Neural cell (in vitro differentiated cells): ENCODE data around the gene DOK4. TPM values are rescaled to one million over a fixed set of nuclear protein-coding genes. Genes with fewer than 3 reads are reported as not detected.
A peak's percentile ranks its signal among the peaks of the same experiment; 100 is the strongest.

ENCODE experiments used
- H2AFZ ChIP-seq: fragments of 200-600, 300-800 bp; sonication (generic), shearing (Covaris generic); 2 replicates; pipeline ENCODE4 v1.6.0; 2014; ENCODE audit warnings: low read depth, mild to moderate bottlenecking, antibody characterized with exemption, low read length, moderate library complexity
- H3F3A ChIP-seq: fragments of 200-600 bp; shearing (Covaris generic); 2 replicates; pipeline ENCODE4 v1.6.1; 2016; ENCODE audit warnings: mild to moderate bottlenecking, moderate library complexity, mixed read lengths, antibody characterized with exemption, low read length; ENCODE audit not compliant: insufficient read depth, poor library complexity, severe bottlenecking
- H3K27ac ChIP-seq: fragments of 200-600, 300-800 bp; sonication (generic), shearing (Covaris generic); 2 replicates; pipeline ENCODE4 v1.5.1; 2014; ENCODE audit warnings: mild to moderate bottlenecking, low read length, moderate library complexity
- H3K27me3 ChIP-seq: fragments of 300-800, 200-600 bp; sonication (generic), shearing (Covaris generic); 2 replicates; pipeline ENCODE4 v1.6.0; 2014; ENCODE audit warnings: mild to moderate bottlenecking, low read depth, low read length, moderate library complexity; ENCODE audit not compliant: insufficient read depth
- H3K36me3 ChIP-seq: fragments of 300-800, 200-600 bp; sonication (generic), shearing (Covaris generic); 2 replicates; pipeline ENCODE4 v1.5.1; 2014; ENCODE audit warnings: mild to moderate bottlenecking, antibody characterized with exemption, low read length, moderate library complexity; ENCODE audit not compliant: insufficient read depth
- H3K4me2 ChIP-seq: fragments of 300-800, 200-600 bp; sonication (generic), shearing (Covaris generic); 2 replicates; pipeline ENCODE4 v1.6.0; 2014; ENCODE audit warnings: mild to moderate bottlenecking, low read length
- H3K4me3 ChIP-seq: fragments of 300-800, 200-600 bp; sonication (generic), shearing (Covaris generic); 2 replicates; pipeline ENCODE4 v1.5.1; 2014; ENCODE audit warnings: mild to moderate bottlenecking, low read length, moderate library complexity
- H3K79me2 ChIP-seq: fragments of 200-600 bp; shearing (Covaris generic); replicated peaks from 2 replicates; pipeline ENCODE4 v1.6.0; 2014; ENCODE audit warnings: mild to moderate bottlenecking, low read length, moderate library complexity; ENCODE audit not compliant: insufficient read depth
- H3K9ac ChIP-seq: fragments of 300-800, 200-600 bp; sonication (generic), shearing (Covaris generic); 2 replicates; pipeline ENCODE4 v1.6.1; 2016; ENCODE audit warnings: mild to moderate bottlenecking, low read length, mixed read lengths
- H3K9me2 ChIP-seq: fragments of 200-600 bp; shearing (Covaris generic); 2 replicates; pipeline ENCODE4 v1.6.1; 2016; ENCODE audit warnings: mild to moderate bottlenecking, low read length, mixed read lengths; ENCODE audit not compliant: insufficient read depth
- H3K9me3 ChIP-seq: fragments of 200-600, 300-800 bp; sonication (generic), shearing (Covaris generic); 2 replicates; pipeline ENCODE4 v1.6.1; 2016; ENCODE audit warnings: mild to moderate bottlenecking, mixed run types, low read length, moderate library complexity, mixed read lengths
- H4K20me1 ChIP-seq: fragments of 200-600 bp; shearing (Covaris generic); 2 replicates; pipeline ENCODE4 v1.6.1; 2016; ENCODE audit warnings: mild to moderate bottlenecking, mixed run types; ENCODE audit not compliant: insufficient read depth
- CTCF ChIP-seq: fragments of 450-650 bp; IDR thresholded peaks from 2 replicates; pipeline ENCODE4 v1.5.1; 2014; ENCODE audit warnings: antibody characterized with exemption, mild to moderate bottlenecking, moderate library complexity; ENCODE audit not compliant: poor library complexity, severe bottlenecking
- EP300 ChIP-seq: fragments of 450-650 bp; conservative IDR thresholded peaks from 2 replicates; pipeline ENCODE4 v1.6.1; 2014; ENCODE audit warnings: antibody characterized with exemption, mild to moderate bottlenecking, moderate library complexity; ENCODE audit not compliant: poor library complexity, severe bottlenecking
- EZH2 ChIP-seq: fragments of 200-600, 300-800 bp; shearing (Covaris generic), sonication (generic); IDR thresholded peaks from 2 replicates; pipeline ENCODE4 v1.6.1; 2014; ENCODE audit warnings: antibody characterized with exemption, low read length, borderline replicate concordance, mild to moderate bottlenecking; ENCODE audit not compliant: insufficient read depth, poor library complexity, severe bottlenecking
- MXI1 ChIP-seq: fragments of 450-650 bp; conservative IDR thresholded peaks from 2 replicates; pipeline ENCODE4 v1.6.1; 2014; ENCODE audit warnings: antibody characterized with exemption, mild to moderate bottlenecking; ENCODE audit not compliant: poor library complexity, severe bottlenecking
- POLR2AphosphoS5 ChIP-seq: IDR thresholded peaks from 2 replicates; pipeline ENCODE4 v1.6.1; 2012
- RAD21 ChIP-seq: fragments of 450-650 bp; conservative IDR thresholded peaks from 2 replicates; pipeline ENCODE4 v1.6.1; 2014; ENCODE audit warnings: antibody characterized with exemption, mild to moderate bottlenecking, moderate library complexity
- REST ChIP-seq: IDR thresholded peaks from 2 replicates; pipeline ENCODE4 v1.6.1; 2012; ENCODE audit warnings: borderline replicate concordance
- SMC3 ChIP-seq: fragments of 450-650 bp; conservative IDR thresholded peaks from 2 replicates; pipeline ENCODE4 v1.6.1; 2014; ENCODE audit warnings: antibody characterized with exemption, mild to moderate bottlenecking, moderate library complexity; ENCODE audit not compliant: poor library complexity
- TAF1 ChIP-seq: IDR thresholded peaks from 2 replicates; pipeline ENCODE4 v1.6.1; 2012; ENCODE audit warnings: low read depth
- polyA plus RNA-seq: library from polyadenylated mRNA; depleted of rRNA; stranded (reverse); fragments of >200 nt; gene quantifications from 2 replicates; pipeline ENCODE4 v1.2.3, GENCODE V29; 2014

Gene DOK4
- polyA plus RNA-seq, 1 donor from 2014 or later: 214 TPM

DNA sequence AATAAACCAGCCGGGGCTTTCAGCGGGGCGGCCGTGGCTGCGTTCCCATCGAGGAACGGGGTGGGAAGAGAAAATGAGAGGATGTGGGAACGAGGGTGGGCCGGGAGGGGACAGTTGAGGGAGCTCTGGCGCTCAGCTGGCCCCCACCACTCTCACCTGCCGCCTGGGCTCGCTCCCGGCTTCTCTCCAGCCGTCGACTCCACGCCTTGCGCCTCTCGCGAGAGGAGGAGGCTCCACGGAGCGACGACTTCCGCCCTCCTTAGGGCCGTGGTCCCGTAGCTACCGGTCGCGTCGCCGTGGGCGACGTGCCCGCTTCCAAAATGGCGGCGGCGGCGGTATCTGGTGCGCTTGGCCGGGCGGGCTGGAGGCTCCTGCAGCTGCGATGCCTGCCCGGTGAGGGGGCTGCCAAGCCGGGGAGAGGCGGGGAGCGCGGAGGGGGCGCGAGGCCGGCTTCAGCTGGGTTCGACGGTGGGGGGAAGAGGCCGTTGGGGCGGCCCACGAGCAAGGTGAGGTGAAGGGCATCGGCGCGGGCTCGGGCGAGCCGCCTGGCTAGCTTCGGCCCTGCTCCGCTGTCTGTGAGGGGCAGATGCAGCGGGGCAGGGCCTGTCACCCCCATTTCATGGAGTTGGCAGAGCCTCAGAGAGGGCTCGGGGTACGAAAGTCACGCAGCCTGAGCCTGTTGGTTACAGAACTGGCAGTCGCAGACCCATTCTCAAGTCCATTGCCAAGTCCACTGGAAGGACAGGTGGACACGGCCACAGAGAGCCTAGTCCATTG is 38.9 kb downstream of the DOK4 start, which contains the start of the genes CIAPIN1 and COQ9:
Gene CIAPIN1, minus strand, starts transcription at position 200 of the 777 bp plus-strand sequence. CDS start 6,457 bp downstream, outside the sequence.
Gene COQ9, plus strand, starts transcription at position 294 of the 777 bp plus-strand sequence. Its CDS starts 27 bp downstream, at position 321.
- Histone ChIP-seq H3K9me2 (no peaks in the 10 kb centered on the region), H3K4me3 (peak within 1 kb of the TSS; percentile 97), H3F3A (no peaks in the 10 kb centered on the region), H4K20me1 (no peaks in the 10 kb centered on the region), H2AFZ (peak within 1 kb of the TSS; percentile 88), H3K9ac (peak within 1 kb of the TSS; percentile 97), H3K79me2 (peaks cover 23% of the 10 kb centered on the region), H3K27ac (peak within 1 kb of the TSS; percentile 90), H3K4me2 (peak within 1 kb of the TSS; percentile 79), H3K27me3 (no peaks in the 10 kb centered on the region), H3K36me3 (no peaks in the 10 kb centered on the region), H3K9me3 (no peaks in the 10 kb centered on the region)
- TF ChIP-seq EP300 (peak; percentile 32), CTCF (peak; percentile 19), EZH2 (no peak), REST (peak; percentile 96), TAF1 (peak; percentile 100), POLR2AphosphoS5 (peak; percentile 95), MXI1 (peak; percentile 92), RAD21 (peak; percentile 12), SMC3 (no peak)

GRCh38 chr16:57446531-57447185 is 39.6 kb downstream of the DOK4 start:
- Histone ChIP-seq H3K9me3 (no peaks in the 10 kb centered on the region), H3K36me3 (no peaks in the 10 kb centered on the region), H3K4me2 (peak overlapping the region; percentile 79), H3K27me3 (no peaks in the 10 kb centered on the region), H3F3A (no peaks in the 10 kb centered on the region), H4K20me1 (no peaks in the 10 kb centered on the region), H3K4me3 (peak overlapping the region; percentile 97), H3K27ac (peak overlapping the region; percentile 90), H3K9ac (peak overlapping the region; percentile 97), H3K79me2 (peaks cover 26% of the 10 kb centered on the region), H3K9me2 (no peaks in the 10 kb centered on the region), H2AFZ (peak overlapping the region; percentile 88)
- TF ChIP-seq SMC3 (no peak), MXI1 (no peak), EZH2 (no peak), CTCF (no peak), REST (no peak), EP300 (no peak)
